Activated CD4-positive, CD25-positive, alpha-beta regulatory T cell treated with anti-CD3 and anti-CD28 coated beads, Interleukin-2, amount 50 U/mL, for 72 hours (primary cell): ENCODE data around the gene PTRH1.
A peak's percentile ranks its signal among the peaks of the same experiment; 100 is the strongest.
"Not testable (repeated sequence)": the region's sequence is repeated elsewhere in the genome, so short reads cannot be mapped to it uniquely, and the experiment has no call there.

ENCODE experiments used
- DNase-seq: peaks from one replicate; pipeline ENCODE4 v3.0.0; 2021

PTRH1 gene, protein sequence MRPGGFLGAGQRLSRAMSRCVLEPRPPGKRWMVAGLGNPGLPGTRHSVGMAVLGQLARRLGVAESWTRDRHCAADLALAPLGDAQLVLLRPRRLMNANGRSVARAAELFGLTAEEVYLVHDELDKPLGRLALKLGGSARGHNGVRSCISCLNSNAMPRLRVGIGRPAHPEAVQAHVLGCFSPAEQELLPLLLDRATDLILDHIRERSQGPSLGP

DNA sequence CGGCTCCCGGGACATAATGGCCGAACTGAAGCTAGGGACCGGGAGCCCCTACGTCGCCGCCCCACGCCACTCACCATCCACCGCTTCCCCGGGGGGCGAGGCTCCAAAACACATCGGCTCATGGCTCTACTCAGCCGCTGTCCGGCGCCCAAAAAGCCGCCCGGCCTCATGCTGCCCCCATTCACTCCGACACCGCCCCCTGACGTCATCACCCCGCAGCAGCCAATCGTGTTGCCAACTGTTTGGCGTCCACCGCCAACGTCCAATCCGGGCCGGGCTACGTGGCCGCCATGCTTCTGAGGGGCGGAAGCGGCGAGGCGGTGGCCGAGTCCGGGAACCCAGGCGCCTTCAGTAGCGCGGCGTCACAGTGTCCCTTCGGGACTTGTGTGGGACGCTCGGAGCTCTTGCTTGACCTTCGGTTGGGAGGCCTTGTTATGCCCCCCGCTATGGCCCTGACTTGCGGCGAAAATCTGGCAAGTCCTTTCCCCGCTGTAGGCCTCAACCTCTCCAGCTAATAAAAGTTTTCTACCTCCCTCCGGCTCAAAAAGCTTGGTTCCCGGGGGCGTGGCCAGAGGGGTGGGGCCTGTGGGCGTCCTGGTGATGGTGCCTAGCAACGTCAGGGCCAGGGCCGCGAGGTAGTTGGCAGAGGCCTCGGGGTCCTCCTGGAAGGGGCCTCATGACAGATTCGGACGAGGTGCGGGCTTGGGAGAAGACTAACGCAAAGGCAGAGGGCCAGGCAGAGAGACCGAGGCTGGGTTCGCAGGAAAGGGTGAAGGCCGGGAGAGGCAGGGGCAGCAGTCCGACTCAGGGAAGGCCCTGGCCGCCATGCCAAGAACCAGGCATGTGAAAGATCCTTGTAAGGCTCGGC is at the start of gene PTRH1, which contains the start of gene TTC16:
Gene PTRH1 (minus strand): TSS at position 194 of the 868 bp plus-strand sequence. CDS start 24 bp downstream, at position 170.
Gene TTC16 (plus strand): TSS at position 610 of the 868 bp plus-strand sequence. CDS start 67 bp downstream, at position 677.
- peak; percentile 97 for DNase-seq

DNA sequence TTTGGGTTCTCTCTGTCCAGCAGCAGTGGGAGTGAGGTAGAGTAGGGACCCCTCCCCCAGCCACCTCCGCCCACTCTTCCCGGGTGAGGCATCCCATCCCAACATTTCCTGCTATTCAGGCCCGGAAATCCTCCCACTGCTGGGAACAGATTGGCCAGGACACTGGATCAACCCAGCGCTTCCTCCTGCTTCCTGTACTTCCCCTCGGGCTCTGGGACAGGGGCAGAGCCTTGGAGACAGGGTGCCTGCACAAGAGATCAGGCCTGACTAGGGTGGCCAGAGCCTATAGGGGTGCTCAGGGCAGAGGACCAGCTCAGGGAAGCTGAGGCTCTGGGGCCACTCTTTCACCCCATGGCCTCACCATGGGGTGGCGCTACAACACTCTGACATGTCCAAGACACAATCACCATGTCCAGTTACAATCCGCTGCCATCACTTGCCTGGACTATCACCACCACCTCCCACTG is 48.5 kb upstream of the PTRH1 start:
- DNase-seq = no peak

GRCh38 chr9:127762111-127762676 is 46.7 kb upstream of the PTRH1 start:
- DNase-seq = no peak

DNA sequence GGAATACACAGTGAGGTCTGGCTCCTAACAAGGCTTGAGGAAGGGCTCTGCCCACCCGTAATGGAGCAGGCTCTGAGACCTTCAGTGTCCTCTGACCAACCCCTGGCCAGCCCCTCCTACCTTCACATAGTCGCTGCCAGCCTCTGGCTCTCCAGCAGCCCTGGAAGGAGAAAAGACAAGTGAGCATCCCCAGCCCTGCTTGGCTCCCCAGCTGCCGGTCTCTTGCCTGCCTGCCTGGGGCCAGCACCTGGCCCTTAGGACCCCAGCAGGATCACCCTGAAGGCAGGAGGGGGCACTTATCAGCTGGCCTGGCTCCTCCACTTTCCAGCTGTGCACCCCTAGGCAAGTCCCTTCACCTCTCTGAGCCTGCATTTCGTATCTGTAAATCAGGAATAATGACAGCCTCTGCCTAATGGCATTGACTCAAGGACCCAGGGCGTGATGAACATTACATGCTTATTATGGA is 46.1 kb upstream of the PTRH1 start:
- no peak for DNase-seq

GRCh38 chr9:127761061-127761460 is 45.6 kb upstream of the PTRH1 start:
- no peak for DNase-seq

- DNase-seq = no peak
These were observed 43.4 kb upstream of the PTRH1 start for GRCh38 chr9:127758843-127759242.

DNA sequence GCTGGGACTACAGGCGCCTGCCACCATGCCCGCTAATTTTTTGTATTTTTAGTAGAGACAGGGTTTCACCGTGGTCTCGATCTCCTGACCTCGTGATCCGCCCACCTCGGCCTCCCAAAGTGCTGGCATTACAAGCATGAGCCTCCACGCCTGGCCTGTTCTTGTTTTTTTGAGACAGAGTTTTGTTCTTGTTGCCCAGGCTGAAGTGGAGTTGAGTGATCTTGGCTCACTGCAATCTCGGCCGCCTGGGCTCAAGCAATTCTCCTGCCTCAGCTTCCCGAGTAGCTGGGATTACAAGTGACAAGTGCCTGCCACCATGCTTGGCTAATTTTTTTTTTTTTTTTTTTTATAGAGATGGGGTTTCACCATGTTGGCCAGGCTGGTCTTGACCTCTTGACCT is 41.3 kb upstream of the PTRH1 start:
- DNase-seq = not testable (repeated sequence)

DNA sequence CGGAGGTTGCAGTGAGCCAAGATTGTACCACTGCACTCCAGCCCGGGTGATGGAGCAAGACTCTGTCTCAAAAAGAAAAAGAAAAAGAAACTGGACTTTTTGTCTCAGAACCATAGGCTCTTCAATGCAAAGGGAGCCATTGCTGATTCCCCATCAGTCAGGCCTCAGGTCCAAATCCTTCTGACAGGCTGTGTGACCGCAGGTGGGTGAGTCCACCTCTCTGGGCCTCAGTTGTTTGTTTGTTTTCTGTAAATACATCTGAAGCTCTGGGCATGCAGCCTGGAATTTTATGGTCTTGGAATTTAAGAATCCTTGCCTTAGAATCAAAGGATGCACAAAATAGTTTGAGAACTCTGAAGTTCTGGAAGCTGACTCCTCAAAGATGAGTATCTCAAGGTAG is 40.8 kb upstream of the PTRH1 start:
- DNase-seq = no peak

- no peak for DNase-seq
These were observed 39.9 kb upstream of the PTRH1 start for GRCh38 chr9:127755061-127756060.

DNA sequence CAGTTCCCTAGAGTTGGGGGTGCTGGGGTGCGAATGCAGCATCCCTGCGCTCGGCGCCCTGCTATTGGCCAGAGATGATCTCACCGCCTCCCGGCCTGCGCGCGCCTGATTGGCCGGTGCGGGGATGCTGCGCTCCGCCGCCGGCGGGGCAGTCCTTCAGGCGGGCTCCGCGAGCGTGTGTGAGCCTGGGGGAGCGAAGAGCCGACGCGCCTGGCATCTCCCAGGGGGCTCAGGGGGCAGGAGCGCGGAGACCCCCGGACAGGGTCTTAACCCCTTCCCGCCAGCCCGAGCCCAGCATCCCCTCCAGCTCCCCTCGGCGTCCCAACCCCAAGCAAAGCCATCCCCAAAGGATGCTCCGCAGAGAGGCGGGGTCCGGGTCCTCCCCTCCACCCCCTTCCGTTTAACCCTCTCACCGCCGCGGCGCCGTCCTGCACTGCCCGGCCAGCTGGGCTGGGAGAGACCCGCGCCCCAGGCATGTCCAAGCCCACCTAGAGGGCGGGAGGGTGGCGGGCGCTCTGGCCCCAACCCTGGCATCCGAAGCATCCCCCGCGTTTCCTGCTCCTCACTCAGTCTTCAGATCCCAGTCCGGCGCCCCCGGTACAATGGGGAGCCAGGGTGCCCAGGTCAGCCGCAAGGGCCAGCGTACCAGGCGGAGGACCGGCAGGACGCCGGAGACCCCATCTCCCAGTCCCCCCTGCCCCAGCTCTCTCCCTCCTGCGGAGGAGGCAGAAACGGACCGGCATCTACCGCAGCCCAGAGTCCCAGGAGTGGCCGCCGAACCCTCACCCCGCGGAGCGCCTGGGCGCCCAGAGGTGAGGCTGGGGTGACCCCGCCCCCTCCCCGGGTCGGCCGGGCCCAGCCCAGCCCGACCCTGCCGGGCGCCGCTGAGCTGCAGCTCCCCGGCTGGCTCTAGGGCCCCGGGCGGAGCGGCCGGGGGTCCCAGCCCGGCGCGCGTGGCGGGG is 38.9 kb upstream of the PTRH1 start:
- DNase-seq = no peak

DNA sequence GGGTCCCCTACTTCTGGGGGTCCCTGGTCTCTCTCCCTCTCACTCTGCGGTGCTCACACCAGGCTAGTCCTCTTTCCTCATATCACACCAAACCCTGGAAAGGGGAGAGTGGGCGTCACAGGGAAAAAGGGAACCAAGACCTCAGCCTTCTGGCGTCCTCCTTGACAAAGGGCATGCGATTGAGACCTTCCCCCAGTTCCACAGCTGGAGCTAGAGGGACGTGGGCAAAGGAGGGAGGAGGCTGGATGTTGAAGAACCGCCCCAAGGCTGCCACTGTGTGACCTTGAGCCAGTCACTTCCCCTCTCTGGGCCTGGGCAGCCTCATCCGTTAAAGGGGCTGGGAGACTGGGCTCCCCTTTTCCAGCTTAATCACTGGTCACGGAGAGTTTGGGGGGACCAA is 38.2 kb upstream of the PTRH1 start:
- DNase-seq = no peak

GRCh38 chr9:127753148-127753547 is 37.7 kb upstream of the PTRH1 start:
- no peak for DNase-seq

- no peak for DNase-seq
These were observed 36.0 kb upstream of the PTRH1 start for GRCh38 chr9:127751269-127752054.

- no peak for DNase-seq
These were observed 33.8 kb upstream of the PTRH1 start for GRCh38 chr9:127749090-127749787.

GRCh38 chr9:127746959-127747569 is 31.6 kb upstream of the PTRH1 start:
- no peak for DNase-seq

- DNase-seq = no peak
These were observed 29.1 kb upstream of the PTRH1 start for GRCh38 chr9:127744398-127745110.

DNA sequence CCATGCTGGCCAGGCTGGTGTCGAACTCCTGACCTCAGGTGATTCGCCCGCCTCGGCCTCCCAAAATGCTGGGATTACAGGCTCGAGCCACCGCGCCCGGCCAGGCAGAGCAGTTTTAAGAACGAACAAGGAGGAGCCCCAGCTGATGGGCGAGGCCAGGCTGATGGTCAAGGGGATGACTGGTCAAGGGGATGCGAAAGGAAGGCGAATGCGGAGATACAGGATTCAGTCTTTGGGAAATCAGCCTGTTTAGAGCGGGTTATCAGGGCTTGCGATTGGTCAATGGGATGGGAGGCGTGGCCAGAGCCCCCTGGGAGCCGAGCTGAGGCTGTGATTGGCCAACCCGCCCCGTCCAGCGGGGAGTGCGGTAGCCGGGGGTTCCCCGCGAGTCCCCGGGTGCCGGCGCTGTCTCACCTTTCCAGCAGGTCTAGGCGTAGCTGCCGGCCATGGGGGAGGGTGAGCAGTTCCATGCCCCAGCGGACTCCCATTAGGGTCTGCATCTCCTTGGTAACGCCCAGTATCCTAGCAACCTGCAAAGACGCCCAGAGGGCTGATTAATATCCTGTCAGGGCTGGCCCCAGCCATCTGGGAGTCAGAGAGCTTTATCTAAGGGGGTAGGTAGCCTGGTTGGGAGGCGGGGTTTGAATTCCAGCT is 27.1 kb upstream of the PTRH1 start:
- DNase-seq = no peak
